Stimulated activated CD8-positive, alpha-beta memory T cell treated with anti-CD3 and anti-CD28 coated beads, Interleukin-7, amount 100 ng/mL, for 1 hour (primary cell): Measurements from ENCODE around the gene SAMD9L.

Experiments
- DNase-seq, 2 donors: peaks; one replicate each; pipeline ENCODE4 v3.0.0-alpha.2; 2020; ENCODE audit warnings: low read depth in 2 of 2

The SAMD9L gene

GRCh38 chr7:93148144-93148543 is at the start of gene SAMD9L:
TSS of gene SAMD9L (minus strand) at chr7:93148385. CDS start at chr7:93135971, 12,414 bp downstream.
- no peak for DNase-seq

GRCh38 chr7:93196336-93196735 is 48.2 kb upstream of the SAMD9L start:
- DNase-seq = no peak

DNA sequence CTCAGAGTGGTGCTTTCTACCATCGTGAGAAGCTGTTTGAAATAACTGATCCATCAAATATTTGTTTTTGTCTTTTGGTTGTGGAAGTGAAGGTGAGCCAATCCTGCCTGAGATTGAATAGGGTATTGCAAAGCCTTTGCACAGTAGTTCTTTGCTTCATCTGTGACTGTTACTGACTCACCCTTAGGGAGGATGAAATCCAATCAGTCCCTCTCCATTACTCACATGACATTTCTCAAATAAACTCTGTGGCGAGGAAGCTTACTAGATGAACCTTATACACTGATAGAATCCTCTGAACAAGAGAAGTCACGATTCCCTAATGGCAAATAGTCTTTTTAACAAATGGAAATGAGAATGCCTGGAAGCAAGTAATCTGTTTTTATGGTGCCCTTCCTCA is 46.2 kb upstream of the SAMD9L start:
- no peak for DNase-seq

- no peak for DNase-seq
These were observed 40.9 kb upstream of the SAMD9L start for GRCh38 chr7:93188870-93189634.

DNA sequence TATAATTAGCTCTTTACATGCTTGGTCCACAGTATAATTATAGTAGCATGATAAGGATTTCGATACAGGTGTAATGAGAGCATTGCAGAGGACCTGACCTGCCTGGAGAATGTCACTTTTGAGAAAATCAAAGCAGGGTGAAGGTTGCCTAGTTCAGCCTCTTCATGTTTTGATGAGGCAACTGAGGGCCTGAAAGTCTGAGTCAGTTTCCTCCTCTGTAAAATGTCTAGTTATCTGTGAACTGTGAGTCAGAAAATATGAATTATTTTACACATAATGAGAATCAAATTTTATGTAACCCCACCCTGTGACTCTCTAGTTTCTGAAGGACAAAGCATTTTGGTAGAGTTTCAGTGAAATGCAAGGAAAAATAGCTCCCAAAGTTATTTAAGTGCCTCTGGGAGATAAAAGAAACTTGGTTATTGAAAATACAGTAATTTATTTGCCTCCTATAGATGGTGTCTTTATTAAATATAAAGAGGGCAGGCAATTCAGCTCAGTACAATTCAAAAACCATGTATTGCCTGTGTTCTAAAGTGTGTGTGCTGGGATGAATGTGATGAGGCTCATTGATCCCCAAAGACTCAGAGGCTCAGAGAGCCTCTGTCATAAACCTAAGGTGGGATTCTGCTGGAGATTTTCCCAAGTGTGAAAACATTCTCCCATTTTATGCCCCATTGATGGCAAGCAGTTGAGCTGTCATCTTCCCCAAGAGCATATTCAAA is 37.3 kb upstream of the SAMD9L start:
- DNase-seq = no peak

DNA sequence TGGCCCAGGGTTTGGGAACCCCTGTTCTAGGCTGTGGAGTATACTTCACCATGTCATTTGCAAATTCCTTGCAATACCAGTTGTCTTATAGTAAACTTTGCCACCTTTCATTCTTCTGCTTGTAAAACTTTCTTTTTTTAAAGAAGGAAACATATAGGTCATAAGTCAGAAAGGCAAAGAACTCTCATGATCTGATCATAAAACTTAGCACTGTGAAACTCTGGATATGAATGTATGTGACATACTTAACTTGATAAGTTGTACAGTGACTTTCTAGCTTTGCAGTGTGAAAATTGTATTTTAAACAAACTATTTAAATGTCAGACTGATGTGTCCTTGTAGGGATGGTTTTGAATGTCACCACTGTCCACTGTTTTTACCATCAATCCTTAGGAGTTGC is 31.0 kb upstream of the SAMD9L start:
- DNase-seq = no peak

DNA sequence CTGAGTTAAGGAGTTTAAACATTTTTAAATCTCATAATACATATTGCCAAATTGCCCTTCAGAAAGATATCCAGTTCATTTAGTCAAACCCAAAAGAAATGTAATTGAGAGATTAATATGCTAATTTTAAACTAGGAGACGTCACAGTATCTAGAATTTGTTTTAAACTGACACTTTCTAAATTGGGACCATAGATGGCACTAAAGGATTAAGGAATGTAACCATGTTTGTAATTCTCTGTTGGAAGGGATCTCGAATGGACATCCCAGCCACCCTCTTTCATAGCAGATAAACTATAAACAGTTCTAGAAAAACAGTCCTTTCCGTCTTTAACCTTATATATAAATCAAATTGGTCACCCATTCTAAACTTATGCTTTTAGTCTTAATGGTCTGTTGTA is 30.0 kb upstream of the SAMD9L start:
- DNase-seq = no peak

DNA sequence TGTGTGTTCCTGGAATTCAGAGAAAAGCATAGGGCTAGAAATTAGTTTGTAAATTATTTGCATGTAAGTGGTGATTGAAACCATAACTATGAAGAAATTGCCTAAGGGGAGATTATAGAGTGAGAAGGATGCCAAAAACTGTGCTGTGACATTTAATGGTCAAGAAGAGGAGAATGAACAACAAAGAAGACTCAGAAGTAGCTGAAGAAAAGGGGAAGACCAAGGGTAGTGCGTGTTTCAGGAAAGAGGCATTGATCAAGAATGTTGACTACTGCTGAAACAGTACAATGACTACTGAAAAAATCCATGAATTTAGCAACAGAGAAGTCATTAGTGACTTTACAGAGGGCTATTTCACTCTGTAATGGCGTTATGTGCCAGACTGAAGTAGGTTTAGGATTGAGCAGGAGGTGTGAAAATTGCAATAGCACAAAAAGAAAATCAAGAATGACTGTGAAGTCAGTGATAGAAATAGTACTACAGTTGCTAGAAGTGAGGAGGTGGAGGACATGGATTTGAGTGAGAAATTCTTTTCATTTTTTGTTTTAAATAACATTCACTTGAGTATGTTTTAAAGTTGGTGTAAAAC is 28.9 kb upstream of the SAMD9L start:
- no peak for DNase-seq

GRCh38 chr7:93175219-93175618 is 27.0 kb upstream of the SAMD9L start:
- no peak for DNase-seq

- no peak for DNase-seq
These were observed 24.5 kb upstream of the SAMD9L start for GRCh38 chr7:93172683-93173082.

DNA sequence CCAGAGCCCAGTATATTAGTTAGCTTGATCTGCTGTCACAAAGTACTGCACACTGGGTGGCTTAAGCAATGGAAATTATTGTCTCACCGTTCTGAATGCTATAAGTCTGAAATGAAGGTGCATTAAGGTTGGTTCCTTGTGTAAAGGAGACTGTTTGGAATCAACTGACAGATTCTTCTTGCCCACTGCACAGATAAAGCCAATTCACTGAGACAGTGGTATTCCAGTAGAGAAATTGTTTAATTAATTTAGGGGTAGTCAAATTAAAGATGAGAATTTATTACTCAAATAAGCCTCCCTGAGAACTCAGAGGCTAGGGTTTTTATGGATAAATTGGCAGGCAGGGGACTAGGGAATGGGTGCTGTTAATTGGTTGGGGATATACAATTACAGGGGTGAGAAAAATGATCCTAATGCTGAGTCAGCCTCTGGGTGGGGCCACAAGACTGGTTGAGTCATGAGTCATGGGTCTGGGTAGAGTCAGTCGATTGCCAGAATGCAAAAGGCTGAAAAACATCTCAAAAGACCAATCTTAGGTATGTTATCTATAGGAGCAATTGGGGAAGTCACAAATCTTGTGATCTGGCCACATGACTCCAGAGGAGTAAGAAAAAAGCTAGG is 23.5 kb upstream of the SAMD9L start:
- no peak for DNase-seq

- DNase-seq = no peak
These were observed 17.3 kb upstream of the SAMD9L start for GRCh38 chr7:93165447-93165846.

- no peak for DNase-seq
These were observed 16.6 kb upstream of the SAMD9L start for GRCh38 chr7:93164766-93165165.

DNA sequence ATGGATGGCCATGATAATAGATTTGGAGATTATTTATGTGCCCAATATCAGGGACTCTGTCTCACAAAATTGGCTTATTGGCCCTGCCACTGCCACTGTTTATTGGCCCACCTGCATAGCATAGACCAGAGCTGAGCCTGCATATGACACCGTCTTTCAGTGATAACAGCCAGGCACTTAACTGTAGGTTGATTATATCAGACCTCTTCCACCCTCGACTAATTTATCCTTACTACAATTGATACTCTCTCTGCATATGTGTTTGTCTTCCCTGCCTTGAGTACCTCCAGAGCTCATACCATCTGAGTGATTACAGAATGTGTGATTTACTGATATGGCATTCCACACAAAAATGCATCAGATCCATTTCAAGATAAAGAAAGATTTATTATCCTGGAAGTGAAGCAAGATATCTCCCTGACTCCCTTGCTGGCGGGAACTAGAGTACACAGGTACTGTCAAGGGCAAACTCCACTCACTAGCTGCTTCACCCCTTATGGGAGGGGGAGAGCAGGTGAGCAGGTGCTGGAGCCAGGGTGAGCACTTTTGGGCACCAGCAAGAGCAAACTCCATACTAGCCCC is 13.1 kb upstream of the SAMD9L start:
- DNase-seq = no peak

- DNase-seq = no peak
These were observed 12.2 kb upstream of the SAMD9L start for GRCh38 chr7:93160410-93160809.

DNA sequence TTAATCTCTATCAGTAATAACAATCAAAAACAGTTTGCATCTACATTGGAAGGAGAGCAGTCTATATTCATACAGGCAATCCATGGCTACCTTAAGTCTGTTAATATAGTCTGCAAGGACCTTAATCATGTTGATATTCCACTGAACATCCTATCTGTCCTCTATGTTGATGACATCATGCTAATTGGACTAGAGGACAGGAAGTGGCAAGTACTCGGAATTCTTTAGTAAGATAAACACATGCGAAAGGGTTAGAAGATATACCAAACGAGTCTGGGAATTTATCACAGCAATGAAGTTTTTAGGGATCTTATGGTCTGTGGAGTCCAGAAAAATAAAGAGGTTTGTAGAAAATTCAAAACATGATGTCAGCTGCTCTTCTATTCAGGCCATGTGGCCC is 11.3 kb upstream of the SAMD9L start:
- DNase-seq = no peak

DNA sequence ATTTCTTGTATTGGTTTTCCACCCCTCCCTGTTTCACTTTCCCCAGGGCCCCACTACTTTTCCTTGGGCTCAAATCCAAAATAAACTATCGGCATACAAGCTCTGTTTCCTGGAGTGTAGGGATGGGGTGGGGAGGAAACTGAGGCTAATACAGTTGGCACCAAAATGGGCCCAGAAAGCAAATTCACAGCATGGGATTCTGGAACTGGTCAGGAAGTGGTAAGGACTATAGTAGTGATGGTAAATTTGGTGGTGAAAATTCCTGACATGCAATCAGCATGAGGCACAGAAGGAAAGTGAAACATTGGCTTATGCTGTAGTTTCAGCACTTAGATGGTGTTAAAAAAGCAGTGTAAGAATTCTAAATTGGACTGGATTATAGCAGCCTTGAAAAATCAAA is 8.7 kb upstream of the SAMD9L start:
- DNase-seq = no peak

DNA sequence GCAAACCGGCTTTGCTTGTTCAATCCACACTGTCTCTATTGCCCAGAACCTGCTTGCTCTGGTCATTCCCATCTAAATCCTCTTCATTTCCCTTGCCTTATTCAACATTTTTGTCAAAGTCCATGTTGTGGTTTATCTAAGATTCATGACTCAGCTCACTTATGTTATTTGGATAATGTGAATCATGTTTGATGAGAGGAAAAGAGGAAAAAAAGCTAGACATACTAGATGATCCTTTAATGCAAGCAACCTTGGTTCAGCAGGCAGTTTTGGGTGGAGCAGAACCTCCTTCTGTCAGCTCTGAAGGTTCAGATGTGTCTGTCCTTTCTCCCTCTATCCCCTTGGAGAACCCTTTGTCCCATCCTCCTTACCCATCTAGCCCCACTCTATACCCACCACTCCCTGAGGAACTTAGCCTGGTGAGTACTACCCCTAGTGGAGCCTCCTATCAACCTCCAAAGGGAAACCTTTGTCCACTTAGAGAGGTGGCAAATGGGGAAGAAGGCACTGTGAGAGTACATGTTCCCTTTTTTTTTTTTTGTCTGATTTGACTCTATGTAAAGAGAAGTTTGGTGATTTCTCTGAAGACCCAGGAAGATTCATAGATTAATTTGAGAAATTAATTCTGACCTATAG is 2.1 kb upstream of the SAMD9L start:
- DNase-seq = no peak

GRCh38 chr7:93148727-93149126 is 542 bp upstream of the SAMD9L start:
- DNase-seq = no peak

- DNase-seq = peak; percentile 2 to 10
These were observed 822 bp downstream of the SAMD9L start for GRCh38 chr7:93147363-93147762.

- no peak for DNase-seq
These were observed 1.6 kb downstream of the SAMD9L start for GRCh38 chr7:93146472-93147141.
